HG03558 (cell line): ENCODE data around the gene OR2A2.
"Not testable (repeated sequence)": the region's sequence is repeated elsewhere in the genome, so short reads cannot be mapped to it uniquely, and the experiment has no call there.

Experiments used
- ATAC-seq: cut with Tn5 transposase; IDR thresholded peaks from one replicate; pipeline ENCODE4 v1.9.1; 2021; ENCODE audit warnings: moderate number of reproducible peaks; ENCODE audit not compliant: unreplicated experiment; ENCODE audit errors: extremely low read depth

Gene OR2A2, protein sequence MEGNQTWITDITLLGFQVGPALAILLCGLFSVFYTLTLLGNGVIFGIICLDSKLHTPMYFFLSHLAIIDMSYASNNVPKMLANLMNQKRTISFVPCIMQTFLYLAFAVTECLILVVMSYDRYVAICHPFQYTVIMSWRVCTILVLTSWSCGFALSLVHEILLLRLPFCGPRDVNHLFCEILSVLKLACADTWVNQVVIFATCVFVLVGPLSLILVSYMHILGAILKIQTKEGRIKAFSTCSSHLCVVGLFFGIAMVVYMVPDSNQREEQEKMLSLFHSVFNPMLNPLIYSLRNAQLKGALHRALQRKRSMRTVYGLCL

GRCh38 chr7:144109283-144109682 lies at the start of gene OR2A2:
Gene OR2A2, plus strand, starts transcription at chr7:144109583. Its CDS starts 0 bp downstream, at chr7:144109583.
- no peak for ATAC-seq

DNA sequence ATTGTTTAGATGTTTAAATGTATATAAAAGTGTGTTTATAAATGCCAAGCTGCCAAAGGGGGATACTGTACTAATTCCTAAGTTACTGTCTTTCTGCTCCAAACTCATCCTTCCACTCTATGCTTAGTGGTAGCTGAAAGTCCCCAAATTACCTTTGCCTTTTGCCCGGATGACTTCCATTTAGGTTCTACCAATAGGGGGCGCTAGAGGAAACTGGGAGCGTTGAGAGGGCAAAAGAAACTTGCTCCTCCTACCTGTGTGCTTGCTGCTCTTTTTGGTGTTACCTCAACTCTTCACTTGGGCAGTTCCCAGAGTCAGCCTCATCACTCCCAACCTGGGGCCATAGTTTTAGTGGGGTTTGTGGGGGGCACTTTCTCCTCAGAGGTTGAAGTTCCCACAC lies 45.7 kb upstream of the OR2A2 start:
- ATAC-seq, result no peak

- no peak for ATAC-seq
Measured at GRCh38 chr7:144069511-144069910, 39.9 kb upstream of the OR2A2 start, which contains the start of gene OR2A25. Gene OR2A25, plus strand, starts transcription at chr7:144069811. Its CDS starts 4,409 bp downstream, at chr7:144074220.

DNA sequence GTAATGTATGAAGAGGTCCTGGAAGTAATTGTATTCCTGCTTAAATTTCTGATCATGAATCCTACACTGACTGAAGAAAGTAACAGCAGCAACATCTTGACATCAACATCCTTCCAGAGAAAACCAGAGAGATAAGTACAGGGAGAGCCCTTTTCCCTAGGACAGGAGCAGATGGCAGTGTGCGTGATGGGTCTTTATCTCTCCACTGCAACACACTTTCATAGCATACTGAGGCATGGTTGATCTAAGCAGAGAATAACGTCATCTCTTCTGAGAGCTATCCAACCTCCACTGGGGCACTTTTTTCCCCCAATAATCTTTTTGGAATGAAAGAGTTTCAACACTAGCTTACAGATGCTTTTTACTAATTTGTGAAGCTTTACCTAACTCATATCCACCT lies 39.4 kb upstream of the OR2A2 start:
- no peak for ATAC-seq

DNA sequence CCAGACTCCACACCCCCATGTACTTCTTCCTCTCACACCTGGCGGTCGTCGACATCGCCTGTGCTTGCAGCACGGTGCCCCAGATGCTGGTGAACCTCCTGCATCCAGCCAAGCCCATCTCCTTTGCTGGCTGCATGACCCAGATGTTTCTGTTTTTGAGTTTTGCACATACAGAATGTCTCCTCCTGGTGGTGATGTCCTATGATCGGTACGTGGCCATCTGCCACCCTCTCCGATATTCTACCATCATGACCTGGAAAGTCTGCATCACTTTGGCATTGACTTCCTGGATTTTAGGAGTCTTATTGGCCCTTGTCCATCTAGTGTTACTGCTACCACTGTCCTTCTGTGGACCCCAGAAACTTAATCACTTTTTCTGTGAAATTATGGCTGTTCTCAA lies 35.0 kb upstream of the OR2A2 start:
- ATAC-seq, result no peak

DNA sequence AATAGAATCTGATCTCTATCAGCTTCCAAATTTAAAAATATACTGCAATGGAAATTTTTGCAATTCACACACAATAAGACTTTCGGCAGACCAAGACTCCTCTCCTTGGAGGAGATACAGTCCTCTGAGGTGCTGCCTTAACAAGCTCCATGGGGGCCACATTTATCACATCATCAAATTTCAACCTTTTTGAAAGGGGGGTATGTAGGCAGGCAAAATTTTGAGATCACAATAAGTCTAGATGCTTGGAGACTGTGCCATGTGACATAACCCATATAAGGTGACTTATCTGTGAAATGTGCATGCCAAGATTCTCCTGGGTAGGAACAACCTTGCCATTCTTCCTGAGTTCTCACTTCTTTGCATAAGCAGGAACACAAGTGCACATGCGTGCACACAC lies 23.4 kb upstream of the OR2A2 start, which contains the start of gene OR2A12:
Gene OR2A12, plus strand, starts transcription at position 301 of the 400 bp plus-strand sequence. CDS start 8,830 bp downstream, outside the sequence.
- ATAC-seq, result no peak

DNA sequence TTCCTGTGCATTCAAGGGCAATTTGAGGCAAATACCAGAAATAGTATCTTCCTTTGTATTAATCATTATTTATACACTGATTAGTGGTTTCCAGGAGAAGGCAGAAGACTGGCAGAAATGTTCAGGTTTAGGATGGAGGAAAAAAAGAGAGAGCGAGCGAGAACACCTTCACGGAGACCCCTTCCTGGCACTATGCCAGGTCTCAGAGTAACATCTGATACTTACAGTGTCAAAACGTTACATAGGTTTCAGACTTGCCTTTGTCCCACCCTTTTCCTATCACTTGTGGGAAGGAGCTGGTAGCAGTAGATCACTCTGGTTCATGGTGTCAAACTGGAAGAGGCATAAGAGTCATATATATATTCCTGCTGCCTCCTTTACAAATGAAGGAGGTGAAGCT lies 22.7 kb upstream of the OR2A2 start:
- ATAC-seq, result no peak

- ATAC-seq, result no peak
Measured at GRCh38 chr7:144087230-144087629, 22.2 kb upstream of the OR2A2 start.

- ATAC-seq, result no peak
Measured at GRCh38 chr7:144090667-144091066, 18.7 kb upstream of the OR2A2 start.

- ATAC-seq, result no peak
Measured at GRCh38 chr7:144098776-144099175, 10.6 kb upstream of the OR2A2 start.

- no peak for ATAC-seq
Measured at GRCh38 chr7:144100607-144101006, 8.8 kb upstream of the OR2A2 start.

GRCh38 chr7:144102041-144102440 lies 7.3 kb upstream of the OR2A2 start:
- ATAC-seq, result no peak

- no peak for ATAC-seq
Measured at GRCh38 chr7:144105211-144105610, 4.2 kb upstream of the OR2A2 start.

DNA sequence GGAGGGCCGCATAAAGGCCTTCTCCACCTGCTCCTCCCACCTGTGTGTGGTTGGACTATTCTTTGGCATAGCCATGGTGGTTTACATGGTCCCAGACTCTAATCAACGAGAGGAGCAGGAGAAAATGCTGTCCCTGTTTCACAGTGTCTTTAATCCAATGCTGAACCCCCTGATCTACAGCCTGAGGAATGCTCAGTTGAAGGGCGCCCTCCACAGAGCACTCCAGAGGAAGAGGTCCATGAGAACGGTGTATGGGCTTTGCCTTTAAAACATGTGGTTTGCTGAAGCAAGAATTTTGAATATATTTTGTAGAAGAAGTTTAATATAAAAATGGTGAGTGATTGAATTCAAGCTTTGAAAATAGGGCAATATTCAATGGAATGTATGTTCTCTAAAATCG lies 889 bp downstream of the OR2A2 start:
- no peak for ATAC-seq

GRCh38 chr7:144113651-144114050 lies 4.3 kb downstream of the OR2A2 start:
- ATAC-seq, result no peak

DNA sequence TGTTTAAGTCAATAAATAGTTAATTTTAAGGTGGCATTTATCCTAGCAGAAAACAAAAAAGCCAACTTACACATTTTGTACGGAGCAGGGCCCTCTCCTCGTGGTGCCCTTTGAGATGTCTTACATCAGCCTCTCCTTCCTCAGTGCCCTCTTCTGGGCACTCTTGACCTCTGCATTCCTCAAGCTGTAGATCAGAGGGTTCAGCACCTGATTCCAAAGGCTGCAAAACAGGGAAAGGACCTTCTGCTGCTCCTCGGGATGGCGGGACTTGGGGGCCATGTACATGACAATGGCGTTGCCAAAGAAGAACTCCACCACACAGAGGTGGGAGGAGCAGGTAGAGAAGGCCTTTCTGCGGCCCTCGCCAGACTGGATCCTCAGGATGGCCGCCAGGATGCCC lies 9.0 kb downstream of the OR2A2 start:
- ATAC-seq, result no peak

GRCh38 chr7:144122876-144123275 lies 13.5 kb downstream of the OR2A2 start, which contains the start of gene OR2A14:
Gene OR2A14, plus strand, starts transcription at chr7:144123176. Its CDS starts 5,937 bp downstream, at chr7:144129113.
- ATAC-seq, result no peak

DNA sequence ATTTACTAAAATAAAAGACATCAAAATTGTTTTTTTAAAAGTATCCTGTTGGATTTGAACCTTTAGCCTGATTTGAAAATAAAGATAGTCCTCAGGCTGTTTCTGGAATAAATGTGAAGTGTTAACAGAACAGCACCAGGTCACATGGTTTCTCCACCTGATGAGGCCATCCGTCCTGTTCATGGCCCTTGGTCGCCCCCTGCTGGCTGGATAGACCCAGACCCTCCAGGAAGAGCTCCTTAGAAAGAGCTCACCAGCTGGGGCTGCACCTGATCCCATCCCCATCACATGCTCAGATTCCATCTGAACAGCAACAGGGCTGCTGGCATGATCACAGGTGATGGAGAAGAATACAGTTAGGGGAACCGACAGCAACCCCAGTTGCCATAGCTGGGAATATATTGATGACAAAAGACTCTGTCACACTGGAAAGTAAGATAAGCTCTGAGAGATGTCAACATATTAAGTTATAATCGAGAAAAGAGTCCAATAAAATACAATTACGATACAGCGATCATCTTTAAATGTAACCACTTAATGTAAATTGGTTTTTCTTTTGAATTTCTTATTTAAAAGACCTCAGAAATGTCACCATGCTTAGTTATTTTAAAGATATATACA lies 18.4 kb downstream of the OR2A2 start:
- ATAC-seq, result peak; percentile 97

GRCh38 chr7:144129601-144130000 lies 20.2 kb downstream of the OR2A2 start:
- not testable (repeated sequence) for ATAC-seq

GRCh38 chr7:144130730-144131129 lies 21.3 kb downstream of the OR2A2 start:
- ATAC-seq, result no peak

GRCh38 chr7:144132262-144132661 lies 22.9 kb downstream of the OR2A2 start:
- ATAC-seq, result no peak

DNA sequence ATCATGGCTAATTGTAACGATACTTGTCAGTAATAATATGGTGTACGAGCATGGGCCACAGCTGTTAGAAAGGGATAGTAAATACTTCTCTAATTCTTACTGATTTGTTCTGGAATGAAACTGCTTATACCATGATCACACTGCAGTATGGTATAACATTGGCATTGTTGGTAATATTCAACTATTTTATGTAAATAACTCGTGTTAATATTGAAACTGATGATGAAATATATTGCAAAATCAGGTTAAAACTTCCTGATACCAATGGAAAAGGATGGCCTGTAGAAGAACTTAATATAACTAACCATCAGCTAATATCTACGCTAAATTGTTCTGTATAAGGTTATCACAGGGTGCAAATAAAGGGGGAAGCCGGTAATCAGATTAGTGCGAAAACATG lies 23.9 kb downstream of the OR2A2 start:
- ATAC-seq, result no peak
